ENCODE data around the gene DOCK3.
"Not testable (repeated sequence)": the region's sequence is repeated elsewhere in the genome, so short reads cannot be mapped to it uniquely, and the experiment has no call there.

The DOCK3 gene

GRCh38 chr3:51264166-51264565 lies 589.4 kb downstream of the DOCK3 start:
- not testable (repeated sequence) for DNase-seq

- DNase-seq = no peak
Observed at GRCh38 chr3:51268132-51268531, 593.4 kb downstream of the DOCK3 start.

DNA sequence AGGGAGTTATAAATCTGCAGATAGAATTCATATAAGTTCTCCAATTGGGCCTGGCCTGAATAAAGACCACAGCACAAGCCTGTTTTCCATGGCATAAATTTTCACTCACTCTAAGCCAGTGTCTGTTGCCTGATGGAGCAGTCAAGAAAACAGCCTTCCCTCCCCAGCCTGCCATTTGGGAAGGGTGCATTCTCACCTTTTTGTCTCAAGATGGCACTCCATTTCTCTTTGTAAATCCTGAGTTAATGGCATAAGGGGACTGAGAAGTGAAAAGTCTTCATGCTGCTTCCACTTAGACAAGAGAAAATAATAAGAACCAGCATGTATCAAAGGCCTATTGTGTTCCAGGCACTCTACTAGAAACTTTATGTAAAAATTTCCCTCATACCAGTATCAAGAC lies 594.7 kb downstream of the DOCK3 start:
- DNase-seq = no peak

DNA sequence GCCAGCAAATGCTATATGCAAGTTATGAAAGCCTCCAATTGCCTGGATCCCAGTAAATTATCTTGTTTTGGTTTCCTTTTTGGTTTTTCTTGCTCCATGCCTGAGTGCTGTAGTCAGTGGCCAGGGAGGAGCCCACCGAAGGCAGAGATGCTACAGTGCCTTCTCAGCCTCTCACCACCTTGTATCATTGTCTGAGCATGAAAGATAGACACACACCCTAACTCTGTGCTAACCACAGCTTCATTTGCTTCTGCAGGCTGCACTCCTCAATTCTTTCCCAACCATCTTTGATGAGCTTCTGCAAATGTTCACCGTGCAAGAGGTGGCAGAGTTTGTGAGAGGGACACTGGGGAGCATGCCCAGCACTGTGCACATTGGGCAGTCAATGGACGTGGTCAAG lies 595.8 kb downstream of the DOCK3 start:
- no peak for DNase-seq

DNA sequence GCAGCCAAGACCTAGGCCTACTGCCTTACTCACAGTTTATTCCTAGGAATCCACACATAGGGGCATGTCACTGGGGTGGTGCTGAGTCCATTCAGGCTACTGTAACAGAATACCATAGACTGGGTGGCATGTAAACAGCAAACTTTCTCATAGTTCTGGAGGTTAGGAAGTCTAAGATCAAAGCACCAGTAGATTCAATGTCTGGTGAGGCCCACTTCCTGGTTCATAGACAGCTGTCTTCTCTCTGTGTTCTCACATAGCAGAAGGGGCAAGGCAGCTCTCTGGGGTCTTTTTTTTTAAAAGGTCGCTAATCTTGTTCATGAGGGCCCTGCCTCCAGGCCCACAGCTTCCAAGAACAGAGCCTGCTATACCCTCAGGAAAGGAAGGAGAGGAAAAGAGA lies 596.4 kb downstream of the DOCK3 start:
- no peak for DNase-seq

- DNase-seq = no peak
Observed at GRCh38 chr3:51274052-51274451, 599.3 kb downstream of the DOCK3 start.

- no peak for DNase-seq
Observed at GRCh38 chr3:51275111-51275805, 600.5 kb downstream of the DOCK3 start.

DNA sequence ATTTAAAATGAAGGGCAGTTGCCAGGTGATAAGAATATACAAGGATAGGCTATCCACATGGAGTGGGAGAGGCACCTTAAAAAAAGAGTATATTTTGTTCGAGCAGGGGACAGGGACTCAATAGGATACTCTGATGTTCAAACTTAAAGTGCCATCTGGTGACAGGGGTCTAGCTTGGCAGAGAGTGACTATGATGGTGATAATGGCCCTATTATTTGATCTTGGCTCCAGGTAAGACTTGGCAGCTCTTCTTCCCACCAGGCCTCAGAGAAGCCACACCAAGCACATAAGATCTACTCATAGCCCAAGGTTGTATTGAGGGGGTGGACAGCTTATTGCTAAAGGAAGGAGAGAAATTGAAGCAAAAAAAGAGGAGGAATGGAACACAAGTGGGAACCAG lies 601.3 kb downstream of the DOCK3 start:
- no peak for DNase-seq

DNA sequence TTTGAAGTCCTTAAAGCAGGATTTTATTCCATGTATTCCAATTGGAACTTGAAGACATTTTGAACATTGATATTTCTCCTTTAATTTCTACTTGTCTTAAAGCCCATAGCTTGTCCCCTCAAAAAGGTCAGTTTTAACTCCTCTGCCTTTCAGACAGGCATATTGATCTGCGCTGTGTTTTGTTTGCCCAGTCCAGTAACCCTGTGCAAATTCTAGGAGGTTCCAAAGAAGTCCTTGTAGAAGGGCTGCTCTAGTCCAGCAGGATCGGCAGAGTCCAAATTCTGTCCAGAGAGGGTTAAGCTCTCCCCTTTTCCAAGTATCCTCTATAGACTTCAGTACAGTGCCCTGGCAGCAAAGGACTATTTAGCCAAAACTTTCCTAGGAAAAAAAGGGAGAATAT lies 604.7 kb downstream of the DOCK3 start:
- no peak for DNase-seq

DNA sequence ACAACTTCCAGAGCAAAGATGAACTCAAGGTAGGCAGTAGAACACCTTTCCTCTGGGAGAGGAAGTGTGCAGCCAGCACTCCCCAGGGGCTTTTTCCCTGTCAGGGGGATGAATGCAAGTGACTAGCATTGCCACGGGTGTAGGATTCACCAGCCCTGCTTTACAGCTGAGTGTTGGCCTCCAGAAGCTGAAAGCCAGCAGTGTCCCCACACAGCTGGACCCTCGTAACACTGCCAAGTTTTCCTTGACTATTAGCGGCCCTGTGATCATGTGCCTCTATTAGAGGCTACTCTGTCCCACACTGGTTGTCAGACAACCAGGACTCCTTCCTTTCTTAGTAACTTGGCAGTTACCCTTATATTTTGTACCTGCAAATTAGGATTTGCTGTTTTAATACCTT lies 605.4 kb downstream of the DOCK3 start:
- no peak for DNase-seq

- DNase-seq = no peak
Observed at GRCh38 chr3:51282931-51283330, 608.2 kb downstream of the DOCK3 start.

DNA sequence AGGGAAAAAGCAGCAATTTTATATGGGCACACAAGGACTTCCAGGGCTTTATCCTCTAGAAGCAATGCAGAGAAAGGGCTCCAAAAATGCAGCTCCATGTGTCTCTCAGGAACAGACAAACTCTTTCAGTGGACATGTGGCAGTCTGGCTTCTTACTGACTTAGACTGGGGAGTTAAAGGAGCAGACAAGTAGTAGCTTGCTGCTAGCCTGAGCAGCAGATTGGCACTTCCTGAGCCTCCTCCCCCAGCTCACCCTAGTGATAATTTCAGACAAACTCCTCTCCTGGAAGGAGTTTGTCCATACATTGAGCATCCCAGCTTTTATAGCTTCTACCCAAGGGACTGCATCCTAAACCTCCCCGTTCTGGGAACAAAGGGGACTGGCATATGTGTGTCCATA lies 608.7 kb downstream of the DOCK3 start:
- no peak for DNase-seq

GRCh38 chr3:51295625-51296024 lies 620.9 kb downstream of the DOCK3 start:
- no peak for DNase-seq

GRCh38 chr3:51297333-51297732 lies 622.6 kb downstream of the DOCK3 start:
- no peak for DNase-seq

DNA sequence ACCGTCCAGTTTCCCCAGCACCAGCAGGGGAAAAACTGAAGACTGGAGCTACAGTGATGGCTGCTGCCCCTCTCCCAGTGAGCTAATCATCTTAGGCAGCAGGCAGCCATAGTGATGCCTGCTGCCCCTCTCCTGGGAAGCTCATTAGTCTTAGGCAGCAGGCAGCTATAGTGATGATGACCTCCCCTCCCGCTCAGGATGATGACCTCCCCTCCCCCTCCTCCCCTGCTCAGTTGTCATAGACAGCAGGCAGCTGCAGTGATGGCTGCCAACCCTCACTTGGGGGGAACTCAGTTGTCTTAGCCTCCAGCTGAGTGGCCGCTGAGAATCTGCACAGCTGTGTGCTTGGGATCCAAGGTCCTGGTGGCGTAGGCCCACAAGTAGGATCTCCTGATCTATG lies 629.5 kb downstream of the DOCK3 start:
- DNase-seq = no peak

DNA sequence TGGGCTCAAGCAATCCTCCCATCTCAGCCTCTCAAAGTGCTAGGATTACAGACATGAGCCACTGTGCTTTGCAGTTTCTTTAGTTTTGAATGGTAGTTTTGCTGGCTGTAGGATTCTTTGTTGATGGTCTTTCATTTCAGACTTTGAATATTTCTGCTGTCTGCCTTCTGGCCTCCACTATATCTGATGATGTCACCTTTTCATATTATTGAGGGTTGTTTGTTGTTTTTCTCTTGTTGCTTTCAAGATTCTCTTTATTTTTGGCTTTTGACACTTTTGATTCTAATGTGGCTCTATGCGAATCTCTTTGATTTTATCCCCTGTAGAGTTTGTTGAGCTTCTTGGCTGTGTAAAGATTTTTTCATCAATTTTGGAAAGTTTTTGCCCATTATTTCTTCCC lies 631.4 kb downstream of the DOCK3 start:
- DNase-seq = no peak

DNA sequence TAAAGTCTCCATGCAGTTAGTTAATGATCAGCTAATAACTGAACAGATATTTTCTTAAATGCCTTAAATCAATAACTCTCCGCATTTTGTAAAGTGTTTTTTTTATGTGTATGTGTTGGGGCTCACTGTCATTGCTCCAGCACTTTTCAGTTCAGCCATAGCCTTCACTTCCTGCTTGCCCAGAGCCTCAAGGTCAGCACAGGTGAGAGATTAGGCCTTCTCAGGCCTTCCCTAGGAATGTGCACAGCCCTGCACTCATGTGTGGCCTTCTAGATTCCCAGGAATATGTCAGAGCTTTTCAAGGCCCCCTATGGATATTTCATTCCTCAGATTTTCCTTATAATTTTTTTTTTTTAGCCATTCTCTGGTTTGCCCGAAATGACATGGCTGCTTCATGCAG lies 632.7 kb downstream of the DOCK3 start:
- no peak for DNase-seq

DNA sequence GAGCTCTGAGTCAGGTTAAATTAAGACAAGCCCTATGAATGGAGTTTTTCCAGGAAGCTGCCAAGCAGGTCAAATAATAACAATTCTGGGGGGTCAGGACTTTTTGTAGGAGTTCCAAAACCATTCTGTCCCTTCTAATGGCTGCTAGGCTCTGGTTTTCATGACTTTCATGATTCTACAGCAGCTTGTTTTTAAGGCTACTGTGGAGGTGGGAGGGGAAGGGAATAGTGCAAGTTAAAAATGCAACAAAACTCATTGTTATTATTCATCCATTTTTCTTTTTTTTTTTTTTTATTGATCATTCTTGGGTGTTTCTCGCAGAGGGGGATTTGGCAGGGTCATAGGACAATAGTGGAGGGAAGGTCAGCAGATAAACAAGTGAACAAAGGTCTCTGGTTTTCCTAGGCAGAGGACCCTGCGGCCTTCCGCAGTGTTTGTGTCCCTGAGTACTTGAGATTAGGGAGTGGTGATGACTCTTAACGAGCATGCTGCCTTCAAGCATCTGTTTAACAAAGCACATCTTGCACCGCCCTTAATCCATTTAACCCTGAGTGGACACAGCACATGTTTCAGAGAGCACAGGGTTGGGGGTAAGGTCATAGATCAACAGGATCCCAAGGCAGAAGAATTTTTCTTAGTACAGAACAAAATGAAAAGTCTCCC lies 633.3 kb downstream of the DOCK3 start:
- DNase-seq = not testable (repeated sequence)

GRCh38 chr3:51311055-51311454 lies 636.3 kb downstream of the DOCK3 start:
- no peak for DNase-seq

GRCh38 chr3:51328206-51328605 lies 653.5 kb downstream of the DOCK3 start:
- DNase-seq = no peak

DNA sequence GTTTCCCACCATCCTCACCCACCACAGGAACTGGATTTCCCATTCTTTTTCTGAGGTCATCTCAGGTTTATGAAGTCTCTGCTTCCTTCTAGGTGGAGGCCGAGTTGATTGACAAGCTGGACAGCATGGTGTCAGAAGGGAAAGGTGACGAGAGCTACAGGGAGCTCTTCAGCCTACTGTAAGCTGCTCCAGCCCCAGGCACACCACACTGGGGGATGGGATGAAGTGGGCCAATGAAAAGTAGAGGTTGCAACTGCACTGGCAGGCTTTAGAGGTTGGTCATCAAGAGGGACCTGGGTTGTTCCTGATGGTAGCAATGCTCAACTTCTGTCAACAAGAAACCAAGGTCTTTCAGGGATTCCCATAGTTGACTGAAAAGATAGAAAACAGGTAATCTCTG lies 655.3 kb downstream of the DOCK3 start:
- DNase-seq = no peak

DNA sequence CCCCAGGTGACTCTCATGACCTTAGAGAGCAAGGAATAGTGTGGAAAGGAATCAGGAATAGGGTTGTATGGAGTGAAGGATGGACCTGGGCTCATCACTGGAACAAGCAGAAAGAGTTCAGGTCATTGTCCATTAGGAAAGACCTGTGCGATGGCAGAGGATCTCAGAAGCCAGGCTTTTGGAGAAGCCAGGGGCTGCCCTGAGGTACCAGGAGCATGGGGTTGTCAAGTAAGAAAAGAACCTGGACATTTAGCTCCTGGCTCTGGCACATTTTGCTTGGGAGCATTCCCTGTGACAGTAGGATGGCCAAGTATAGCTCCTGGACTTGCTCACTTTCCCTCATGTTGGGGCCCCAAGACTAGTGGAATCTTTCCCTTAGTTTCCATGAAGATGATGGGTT lies 657.4 kb downstream of the DOCK3 start:
- DNase-seq = no peak

GRCh38 chr3:51333021-51333420 lies 658.3 kb downstream of the DOCK3 start:
- DNase-seq = no peak

GRCh38 chr3:51336261-51336660 lies 661.5 kb downstream of the DOCK3 start:
- DNase-seq = no peak

DNA sequence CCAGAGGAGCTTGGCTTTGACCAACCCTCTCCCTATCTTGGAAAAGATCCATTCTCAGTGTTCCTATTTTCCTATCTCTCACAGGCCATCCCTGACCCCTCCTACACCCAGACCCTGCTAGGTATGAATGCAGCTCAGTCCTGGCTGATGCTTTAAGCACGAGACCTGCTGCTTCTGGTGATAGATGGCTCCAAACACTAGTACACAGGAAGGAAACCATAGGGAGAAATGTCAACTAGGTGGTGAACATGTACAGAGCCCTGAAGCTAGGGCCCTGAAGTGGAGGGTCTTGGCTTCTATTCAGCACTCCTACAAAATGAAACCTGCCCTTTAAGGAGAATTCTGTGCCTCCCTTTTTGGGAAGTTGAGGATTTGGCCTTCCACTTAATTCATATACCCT lies 662.9 kb downstream of the DOCK3 start:
- no peak for DNase-seq

All from activated CD4-positive, alpha-beta T cell treated with anti-CD3 and anti-CD28 coated beads, Interleukin-2, amount 50 U/mL, for 1 hour (primary cell).